Activated T-helper 1 cell treated with anti-CD3 and anti-CD28 coated beads, Interleukin-2, amount 50 U/mL, for 16 hours (primary cell): ENCODE results near the gene SSPN.

Experiments
- DNase-seq, 2 donors: peaks; one replicate each; pipeline ENCODE4 v3.0.0-alpha.2; 2020; ENCODE audit warnings: low read depth in 1 of 2, low spot score in 1 of 2

Gene SSPN

DNA sequence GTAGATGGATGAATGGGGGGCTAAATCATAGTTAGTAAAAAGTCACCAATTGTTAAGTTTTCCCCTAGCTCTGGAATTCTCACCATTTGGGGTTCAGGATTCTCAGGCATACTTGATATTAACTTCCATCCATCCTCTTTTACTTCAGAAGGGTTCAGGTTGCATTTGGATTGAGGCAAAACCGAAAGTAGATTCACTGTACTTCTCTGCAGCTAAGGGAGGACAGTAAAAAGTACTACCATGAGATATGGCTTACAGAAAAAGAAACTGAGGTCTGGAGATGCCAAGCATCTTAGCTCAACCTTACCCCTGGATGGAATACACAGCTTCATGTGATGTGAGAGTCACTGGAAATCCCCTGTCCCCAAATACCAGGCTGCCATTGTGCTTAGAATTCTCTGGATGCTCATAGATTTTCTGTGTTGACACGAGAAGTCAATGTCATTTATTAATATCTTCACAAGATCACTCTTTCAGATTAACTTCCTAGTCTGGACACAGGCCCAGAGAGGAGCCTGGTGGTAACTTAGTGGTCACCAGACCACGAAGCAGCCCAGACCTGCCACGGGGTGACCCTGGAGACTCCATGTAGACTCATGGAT is 87.1 kb downstream of the SSPN start:
- no peak for DNase-seq

DNA sequence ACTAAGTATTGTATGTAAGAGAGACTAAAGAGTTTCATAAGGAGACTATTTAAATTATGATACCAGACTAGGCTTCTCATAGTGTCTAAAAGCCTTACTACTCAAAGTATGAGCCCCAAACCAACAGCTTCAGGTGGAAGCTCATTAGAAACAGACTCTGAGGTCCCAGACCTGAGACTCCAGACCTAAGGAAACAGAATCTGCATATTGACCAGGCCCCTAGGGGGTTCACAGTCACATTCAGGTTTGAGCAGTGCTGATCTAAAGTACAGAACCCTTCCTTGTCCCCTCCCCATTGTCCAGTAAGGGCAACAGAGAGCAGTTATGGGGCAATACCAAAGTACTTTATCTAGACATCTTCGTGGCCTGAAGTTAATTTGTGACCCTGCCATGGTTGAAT is 87.7 kb downstream of the SSPN start:
- DNase-seq: no peak

DNA sequence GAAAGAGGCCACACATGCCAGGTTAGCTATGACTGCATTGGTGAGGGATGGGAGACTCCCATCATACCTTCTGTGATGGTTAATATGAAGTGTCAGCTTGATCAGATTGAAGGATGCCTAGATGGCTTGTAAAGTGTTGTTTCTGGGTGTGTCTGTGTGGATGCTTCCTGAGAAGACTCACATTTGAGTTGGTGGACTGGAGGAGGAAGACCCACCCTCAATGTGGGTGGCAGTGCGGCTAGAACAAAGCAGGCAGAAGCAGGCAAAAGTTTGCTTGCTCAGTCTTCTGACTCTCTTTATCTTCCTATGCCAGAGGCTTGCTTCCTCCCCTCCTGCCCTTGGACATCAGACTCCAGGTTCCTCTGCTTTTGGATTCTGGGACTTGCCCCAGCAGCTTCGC is 88.2 kb downstream of the SSPN start:
- no peak for DNase-seq

DNA sequence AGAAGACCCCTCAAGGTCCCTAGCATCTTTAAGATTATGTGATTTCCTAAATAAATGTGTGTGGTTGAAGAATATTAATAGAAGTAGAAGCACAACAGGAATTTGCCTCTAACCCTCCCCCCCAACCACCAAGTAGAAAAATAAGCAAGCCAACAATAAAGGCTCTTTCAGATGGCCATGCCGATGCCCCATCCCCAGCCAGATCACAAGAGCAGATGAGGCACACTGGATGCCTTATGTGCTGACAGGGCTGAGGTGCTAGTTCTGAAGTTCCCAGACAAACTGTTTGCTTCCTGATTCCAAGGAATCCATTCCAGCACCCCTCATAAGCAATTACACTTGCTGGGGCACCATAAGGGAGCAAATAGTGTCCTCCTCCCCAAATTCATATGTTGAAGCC is 90.0 kb downstream of the SSPN start:
- DNase-seq: no peak

DNA sequence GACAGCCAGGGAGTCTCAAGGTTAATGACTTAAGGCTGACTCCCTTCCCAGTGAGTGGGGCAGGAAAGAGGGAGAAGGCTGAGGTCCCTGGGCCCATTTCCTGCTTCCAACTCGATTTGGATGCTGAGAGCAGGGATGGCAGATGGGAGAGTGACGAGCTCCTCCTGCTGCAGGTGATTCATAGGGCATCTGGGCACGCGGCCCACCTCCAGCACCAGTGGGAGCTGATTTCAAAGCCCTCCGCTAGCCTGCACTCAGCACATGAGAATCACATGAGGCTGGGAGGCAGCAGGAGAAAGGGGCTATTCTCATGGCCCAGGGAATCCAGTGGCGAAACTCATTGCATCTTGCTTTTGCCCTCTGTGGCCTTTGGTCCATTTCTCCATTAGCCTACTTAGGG is 90.8 kb downstream of the SSPN start:
- DNase-seq: no peak

DNA sequence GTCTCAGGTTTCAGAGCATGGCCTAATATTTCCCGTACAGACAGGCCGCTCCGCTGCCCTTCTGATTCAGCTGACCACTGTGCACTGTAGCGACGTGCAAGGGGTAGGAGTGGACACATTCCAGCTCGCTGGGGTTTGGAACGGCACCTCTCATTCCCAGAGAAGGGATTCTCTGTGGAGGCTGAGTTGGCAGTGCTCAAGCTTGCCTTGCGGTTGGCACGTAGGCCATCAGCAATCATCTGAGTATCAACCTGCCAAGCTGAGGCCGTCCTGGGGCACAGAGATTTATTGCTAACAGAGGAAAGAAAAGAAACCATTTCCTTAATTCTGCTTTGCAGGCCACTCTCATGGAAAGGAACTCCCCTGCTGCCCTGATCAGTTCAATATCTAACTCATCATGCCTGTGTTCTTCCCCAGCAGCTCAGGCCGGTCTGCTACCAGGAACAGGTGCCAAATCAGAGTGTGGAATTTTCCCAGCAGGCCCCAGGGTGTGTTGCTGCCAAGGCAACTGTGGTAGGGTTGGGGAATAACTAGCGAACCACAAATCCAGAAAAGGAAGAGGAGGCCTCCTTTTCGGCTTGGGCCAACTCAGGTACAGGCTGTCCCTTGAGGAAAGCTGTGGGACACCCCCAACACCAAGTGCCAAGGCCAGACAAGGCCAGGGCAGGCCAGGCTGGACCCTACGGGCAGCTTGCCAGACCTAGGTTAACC is 92.5 kb downstream of the SSPN start:
- no peak for DNase-seq

DNA sequence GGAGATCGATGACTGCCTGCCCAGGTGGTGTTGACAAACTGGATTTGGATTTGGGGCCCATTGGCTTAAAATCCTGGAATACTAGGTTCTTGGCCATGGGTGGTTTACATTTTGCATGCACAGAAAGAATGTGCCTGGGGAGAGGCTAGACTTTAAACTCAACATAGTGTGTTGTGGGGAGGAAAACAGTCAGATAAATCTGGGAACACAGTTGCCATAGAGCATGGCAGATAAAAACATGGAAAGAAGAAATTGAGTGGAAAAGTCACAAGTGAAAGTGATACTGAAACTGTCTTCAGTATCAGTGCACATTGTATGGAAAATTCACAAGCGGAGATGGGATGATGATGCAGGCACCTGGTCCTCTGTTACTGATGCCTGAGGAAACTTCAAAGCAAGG is 95.2 kb downstream of the SSPN start:
- no peak for DNase-seq

DNA sequence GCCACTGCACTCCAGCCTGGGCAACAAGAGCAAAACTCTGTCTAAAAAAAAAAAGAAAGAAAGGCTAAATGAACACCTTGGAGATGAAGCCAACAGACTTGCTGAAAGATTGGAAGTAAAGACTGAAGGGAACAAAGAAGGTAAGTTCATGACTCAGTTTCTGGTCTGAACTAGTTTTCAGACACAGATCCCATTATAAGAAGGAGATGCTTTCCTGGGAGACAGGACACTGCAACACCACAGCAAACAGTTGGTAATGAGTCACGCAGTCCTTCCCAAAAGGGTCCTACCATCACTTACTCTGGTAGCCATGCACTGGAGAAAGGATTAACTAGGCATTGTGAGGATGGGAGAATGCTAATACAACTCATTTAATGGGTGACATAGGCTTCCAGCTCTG is 97.2 kb downstream of the SSPN start:
- DNase-seq: no peak

DNA sequence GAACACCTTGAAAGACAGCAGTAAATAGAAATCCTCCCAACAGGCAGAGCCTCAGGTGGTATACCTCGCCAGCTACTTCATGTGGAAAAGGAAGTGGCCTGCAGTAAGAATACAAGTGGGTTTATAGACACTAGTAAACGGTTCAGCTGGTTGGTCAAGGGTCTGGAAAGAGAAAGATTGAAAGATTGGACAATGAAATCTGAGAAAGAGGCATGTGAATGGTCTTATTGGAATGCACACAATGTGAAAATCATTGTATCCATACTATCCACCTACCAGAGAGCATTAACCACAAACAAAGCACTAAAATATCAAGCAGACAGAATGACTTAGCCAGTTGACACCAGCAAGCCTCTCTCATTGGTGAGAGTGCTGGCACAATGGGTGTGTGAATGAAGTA is 98.2 kb downstream of the SSPN start:
- no peak for DNase-seq

DNA sequence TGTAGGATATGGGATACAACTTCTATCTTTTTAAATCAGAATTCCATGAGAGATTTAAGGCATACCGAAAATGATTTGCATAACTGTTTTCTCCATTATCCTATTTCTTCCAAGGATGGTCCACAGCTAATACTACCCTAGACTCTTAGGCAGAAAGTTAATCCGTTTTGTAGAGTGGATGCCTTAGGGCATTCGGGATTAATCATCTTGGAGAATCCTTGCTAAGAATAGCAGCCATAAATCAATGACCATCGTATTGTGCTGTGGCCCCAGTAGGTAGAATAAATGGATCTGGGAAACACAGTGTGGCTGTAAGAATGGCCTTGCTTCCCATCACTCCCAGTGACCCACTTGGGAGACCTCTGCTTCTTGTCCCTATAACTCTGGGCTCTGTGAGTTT is 99.6 kb downstream of the SSPN start:
- no peak for DNase-seq

DNA sequence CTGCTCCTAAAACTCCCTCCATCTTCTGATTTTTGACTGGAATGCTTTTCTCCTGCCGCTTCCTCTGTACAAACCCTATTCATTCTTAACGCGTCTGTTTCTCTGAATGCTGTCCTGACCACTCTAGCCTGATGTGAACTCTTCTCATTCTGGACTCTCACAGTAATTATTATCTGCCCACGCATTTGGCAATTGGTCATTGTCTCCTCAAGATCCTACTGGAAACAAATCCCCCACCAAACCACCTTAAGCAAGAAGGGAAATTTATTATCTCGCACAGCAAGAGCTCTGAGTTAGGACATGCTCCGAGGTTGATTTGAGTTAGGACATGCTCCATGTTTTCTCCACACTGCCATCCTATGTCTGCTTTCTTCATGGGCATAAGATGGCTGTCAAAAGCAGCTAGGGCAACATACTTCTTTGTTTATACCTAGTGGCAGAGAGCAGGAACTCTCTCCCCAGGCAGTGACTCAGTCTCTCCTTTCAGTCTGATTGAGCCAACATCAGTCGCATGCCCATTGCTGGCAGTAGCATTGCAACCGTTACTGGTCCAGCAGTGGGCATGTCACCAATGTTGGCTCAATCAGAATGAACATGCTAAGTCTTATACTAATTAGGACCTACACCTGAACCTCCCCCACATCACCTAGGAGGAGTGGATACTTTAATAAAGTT is 102.2 kb downstream of the SSPN start:
- DNase-seq: no peak

DNA sequence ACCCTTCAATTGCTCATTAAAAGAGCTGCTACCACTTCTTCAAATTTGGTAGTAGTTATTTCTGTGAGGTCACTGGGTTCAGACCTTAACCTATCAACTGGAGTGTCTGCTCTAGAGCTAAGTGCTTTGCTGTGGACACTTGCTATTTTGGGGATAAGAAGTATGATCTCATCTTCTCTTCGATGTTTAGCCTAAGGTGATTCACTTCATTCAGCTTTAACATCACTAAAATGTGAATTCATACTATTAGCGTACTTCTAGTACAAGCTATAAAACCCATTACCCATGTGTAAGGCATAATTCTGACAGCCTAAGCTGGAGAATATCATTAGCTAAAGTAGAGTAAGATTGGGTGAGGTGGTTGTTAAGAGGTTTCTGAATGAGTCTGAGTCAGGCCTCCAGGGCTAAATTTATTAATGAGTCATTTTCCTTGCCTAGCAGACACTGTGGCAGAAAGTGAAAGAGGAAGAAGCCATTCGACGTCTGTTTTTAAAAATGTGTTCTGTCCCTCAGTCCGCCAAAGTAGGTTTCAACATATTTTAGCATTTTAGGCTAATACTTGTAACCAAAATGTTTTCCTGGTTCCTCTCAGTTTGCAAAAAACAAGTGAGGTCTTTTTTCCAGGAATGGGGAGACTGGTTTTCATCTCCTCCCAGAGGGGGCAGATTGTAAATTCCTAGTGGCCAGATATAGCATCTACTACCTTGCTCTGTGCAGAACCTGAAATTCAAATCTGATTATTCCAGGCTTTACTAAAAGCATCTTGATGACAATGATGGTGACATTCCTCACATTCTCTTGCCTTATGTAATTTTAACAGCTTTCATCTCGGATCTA is 103.6 kb downstream of the SSPN start:
- DNase-seq: no peak

DNA sequence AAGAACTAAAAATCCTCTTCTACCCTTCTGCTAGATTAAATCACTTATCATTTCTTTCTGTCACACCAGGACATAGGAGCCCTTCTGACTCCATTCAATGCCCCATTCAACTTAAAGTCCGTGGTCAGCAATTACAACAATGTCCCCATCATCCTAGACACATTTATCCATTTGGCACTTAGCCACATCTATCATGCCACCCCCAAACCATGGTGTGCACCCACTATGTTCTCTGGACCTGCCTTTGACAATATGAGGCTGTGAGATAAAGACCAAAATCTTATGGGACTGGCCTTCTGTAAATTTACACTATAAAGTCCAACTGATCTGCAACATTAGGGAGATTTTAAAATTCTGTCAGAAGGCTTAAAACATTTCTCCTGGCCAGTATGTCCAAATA is 104.4 kb downstream of the SSPN start:
- DNase-seq: no peak
